Measurements from ENCODE around the gene MIB2. TPM values are rescaled to one million over a fixed set of nuclear protein-coding genes. Genes with fewer than 3 reads are reported as not detected.

Gene MIB2
- 48.0 TPM for total RNA-seq

DNA sequence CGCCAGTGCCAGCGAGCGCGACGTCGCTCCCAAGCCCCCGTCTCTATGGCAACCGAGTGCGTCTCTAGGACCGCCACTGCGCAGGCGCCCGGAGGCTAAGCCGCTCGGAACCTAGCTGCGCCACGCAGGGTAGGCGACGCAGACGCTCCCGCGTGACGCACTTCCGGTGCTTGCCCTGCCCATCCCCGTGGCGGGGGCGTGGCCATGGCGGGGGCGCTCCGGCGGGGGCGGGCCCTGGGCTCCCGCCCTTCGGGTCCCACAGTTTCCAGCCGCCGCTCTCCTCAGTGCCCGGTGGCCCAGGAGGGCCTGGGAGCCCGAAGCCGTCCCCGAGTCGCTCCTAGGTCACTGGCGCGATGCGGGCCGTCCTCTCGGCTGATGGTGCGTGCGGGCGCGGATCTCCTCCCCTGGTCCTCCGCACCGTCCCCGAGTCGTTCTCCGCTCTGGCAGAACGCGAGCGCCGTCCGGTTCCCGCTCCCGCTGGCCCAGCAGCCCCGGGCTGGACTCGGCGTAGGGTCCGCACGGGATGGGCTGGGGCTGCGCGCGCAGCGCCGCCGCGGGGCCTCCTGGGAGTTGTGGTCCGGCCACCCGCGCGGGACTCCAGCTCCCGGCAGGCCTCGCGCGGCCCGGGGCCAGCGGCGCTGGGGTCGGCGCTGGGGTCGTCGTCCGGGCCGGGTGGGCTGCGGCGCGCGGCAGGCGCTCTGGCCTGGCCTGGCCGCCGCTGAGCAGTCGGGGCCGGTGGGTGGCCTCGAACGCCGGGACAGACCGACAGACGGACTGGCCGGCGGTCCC is at the start of gene MIB2:
TSS of gene MIB2 (plus strand) at position 245 of the 789 bp plus-strand sequence. CDS start 7,953 bp downstream, outside the sequence.

DNA sequence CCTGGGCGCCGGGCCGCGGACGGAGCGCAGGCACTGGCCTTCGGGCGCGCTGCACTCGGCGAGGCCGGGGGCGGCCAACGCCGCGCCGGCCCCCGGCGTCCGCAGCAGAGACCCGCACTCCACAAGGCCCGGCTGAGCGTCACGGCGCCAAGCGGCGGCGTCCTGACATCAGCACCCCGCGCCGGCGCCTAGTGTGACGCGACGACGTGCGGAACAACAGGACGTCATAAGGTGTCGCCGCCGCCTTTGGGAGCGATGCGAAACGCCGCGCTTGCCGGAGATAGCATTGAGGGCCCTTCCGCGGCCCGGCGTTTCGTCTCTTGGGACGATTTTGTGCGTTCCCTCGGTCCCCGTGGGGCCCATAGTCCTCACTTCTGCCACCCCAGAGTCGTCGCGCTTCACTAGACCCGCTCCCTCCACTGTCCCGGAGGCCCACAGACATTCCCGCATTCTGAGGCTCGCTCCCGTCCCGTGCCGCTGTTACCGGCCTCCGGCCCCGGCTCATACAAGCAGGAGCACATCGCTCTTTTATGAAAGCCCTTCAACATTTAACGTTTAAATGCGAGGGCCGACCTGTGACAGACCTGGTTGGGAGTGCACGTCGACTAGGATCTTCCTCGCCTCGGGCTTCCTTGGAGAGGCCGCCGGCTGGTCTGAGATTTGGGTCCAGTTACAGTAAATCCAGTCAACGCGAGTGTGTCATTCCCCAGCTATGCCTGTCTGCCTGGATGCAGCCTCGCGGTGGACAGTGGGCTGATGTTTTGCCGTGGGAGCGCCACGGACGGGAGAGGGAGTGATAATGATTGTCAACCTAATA is 40.4 kb upstream of the MIB2 start, which contains the start of gene SSU72:
TSS of gene SSU72 (minus strand) at position 143 of the 817 bp plus-strand sequence. CDS start 306 bp downstream, outside the sequence.

GRCh38 chr1:1599935-1600860 is 15.1 kb upstream of the MIB2 start, which contains the start of gene FNDC10:
FNDC10 (minus strand) TSS chr1:1600135; CDS start chr1:1600015, 120 bp downstream.

GRCh38 chr1:1631782-1632420 is 16.6 kb downstream of the MIB2 start, which contains the start of gene MMP23B:
MMP23B (plus strand) TSS chr1:1632173; CDS start chr1:1632219, 46 bp downstream.

GRCh38 chr1:1658583-1659549 is 43.6 kb downstream of the MIB2 start, which contains the start of gene CDK11B:
CDK11B (minus strand) TSS chr1:1659004; CDS start chr1:1657485, 1,519 bp downstream.

Other genes with a start within 250 kb of the MIB2 start
- gene AURKAIP1, start 240.3 kb upstream of the MIB2 start, total RNA-seq: 39.2 TPM
- gene CCNL2, start 216.2 kb upstream of the MIB2 start, total RNA-seq: 107 TPM
- 65.0 TPM for gene MRPL20, start 208.2 kb upstream of the MIB2 start, total RNA-seq
- 1.6 TPM for gene ANKRD65, start 194.2 kb upstream of the MIB2 start, total RNA-seq
- gene VWA1, start 179.8 kb upstream of the MIB2 start, total RNA-seq: 5.3 TPM
- gene ATAD3C, start 165.8 kb upstream of the MIB2 start, total RNA-seq: not detected
- 9.9 TPM for gene ATAD3B, start 143.7 kb upstream of the MIB2 start, total RNA-seq
- 12.9 TPM for gene ATAD3A, start 103.3 kb upstream of the MIB2 start, total RNA-seq
- gene TMEM240, start 74.9 kb upstream of the MIB2 start, total RNA-seq: 14.5 TPM
- 51.7 TPM for gene SSU72, start 40.6 kb upstream of the MIB2 start, total RNA-seq
- gene FNDC10, start 15.4 kb upstream of the MIB2 start, total RNA-seq: 8.3 TPM
- 0.92 TPM for gene MMP23B, start 16.7 kb downstream of the MIB2 start, total RNA-seq
- 10.8 TPM for gene CDK11B, start 43.5 kb downstream of the MIB2 start, total RNA-seq
- gene SLC35E2B, start 77.3 kb downstream of the MIB2 start, total RNA-seq: 65.7 TPM
- 20.1 TPM for gene CDK11A, start 108.9 kb downstream of the MIB2 start, total RNA-seq
- gene NADK, start 163.0 kb downstream of the MIB2 start, total RNA-seq: 29.1 TPM

Measured in diencephalon (tissue), 1 donor.